GM13977 (cell line): ENCODE measurements around the gene MIER2.

Experiments
- DNase-seq: peaks from one replicate; pipeline ENCODE4 v3.0.0; 2012; ENCODE audit warnings: low spot score
- CTCF ChIP-seq: IDR thresholded peaks from 2 replicates; pipeline ENCODE4 v1.5.1; 2012; ENCODE audit warnings: mild to moderate bottlenecking, control low read depth; ENCODE audit not compliant: insufficient read depth; ENCODE audit errors: extremely low read depth, missing control alignments
- in situ Hi-C: fragments of 300-500 bp; cut with MboI; formaldehyde crosslinking; loops from one replicate; pipeline ENCODE4 v1.12.0; 2022; ENCODE audit warnings: low sequenced_read_pairs, low pct_unique_long_range_greater_than_20kb, mixed read lengths, inconsistent platforms; ENCODE audit not compliant: unreplicated experiment

Gene MIER2

DNA sequence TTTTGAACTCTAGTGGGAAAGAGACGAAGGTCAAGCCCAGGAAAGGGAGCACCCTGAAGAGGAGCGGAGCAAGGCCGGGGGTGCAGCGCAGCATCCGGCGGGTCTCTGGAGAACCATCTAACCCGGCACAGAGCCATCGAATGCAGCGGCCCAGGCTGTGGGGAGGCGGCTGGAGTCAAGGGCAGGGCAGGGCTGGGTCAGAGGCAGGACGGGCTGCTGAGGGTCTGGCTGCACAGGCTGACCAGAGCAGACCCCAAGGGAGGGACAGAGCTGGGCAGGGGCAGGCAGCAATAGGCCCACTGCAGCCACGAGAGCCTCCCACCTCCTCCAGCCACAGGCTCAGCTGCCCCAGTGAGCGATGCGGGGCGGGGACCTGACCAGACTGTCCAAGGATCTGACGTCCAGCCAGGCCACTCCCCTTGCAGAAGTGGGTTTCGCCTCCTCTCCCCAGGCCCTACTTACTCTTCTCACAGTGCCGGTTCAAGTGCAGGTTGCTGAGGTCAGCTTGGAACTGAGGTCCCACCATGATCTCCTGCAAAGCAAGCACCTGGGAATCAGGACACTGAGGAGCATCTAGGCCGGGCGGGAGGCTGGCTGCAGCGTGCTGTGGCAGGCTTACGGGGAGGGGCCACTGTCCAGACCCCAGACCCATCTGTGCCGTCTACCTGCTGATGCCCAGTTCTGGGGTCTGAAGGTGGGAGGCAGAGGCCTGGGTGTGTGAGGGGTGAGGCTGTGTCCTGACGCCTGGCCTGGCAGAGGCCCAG is 19.2 kb downstream of the MIER2 start:
- in situ Hi-C loops: no loop called here
- no peak for TF ChIP-seq CTCF
- no peak for DNase-seq

DNA sequence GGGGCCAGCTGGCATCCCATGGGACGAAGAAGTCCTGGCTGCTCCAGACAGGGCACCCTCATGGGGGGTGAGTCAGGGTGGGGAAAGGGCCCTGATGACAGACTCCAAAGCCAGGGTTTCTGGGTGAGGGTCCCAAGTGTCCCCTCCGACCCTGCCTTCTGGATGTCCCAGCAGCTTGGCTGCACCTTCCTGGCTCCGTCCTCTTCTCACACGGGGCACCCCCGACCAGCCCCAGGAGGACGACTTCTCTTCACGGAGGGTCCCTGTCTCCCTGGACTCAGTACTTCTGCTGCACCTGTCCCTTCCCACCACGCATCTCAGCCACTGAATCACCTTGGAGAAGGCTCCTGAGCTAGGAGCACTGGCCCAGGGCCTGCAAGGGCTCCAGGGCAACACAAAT is 19.9 kb downstream of the MIER2 start:
- in situ Hi-C loops: no loop called here
- no peak for TF ChIP-seq CTCF
- DNase-seq: no peak

DNA sequence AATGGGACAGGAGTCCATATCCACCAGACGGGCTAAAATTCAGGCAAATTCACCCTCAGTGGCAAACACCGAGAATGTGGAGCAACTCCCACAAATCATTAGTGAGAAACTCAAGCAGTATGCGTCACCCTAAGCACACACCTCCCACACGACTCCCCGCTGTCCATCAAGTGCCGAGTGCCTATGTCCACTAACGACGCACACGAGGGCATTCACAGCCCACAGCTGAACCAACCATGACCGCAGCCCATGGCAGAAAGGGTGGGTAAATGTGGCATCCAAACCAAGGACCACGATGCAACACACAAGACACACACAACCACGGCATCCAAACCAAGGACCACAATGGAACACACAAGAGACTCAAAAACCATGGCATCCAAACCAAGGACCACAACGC is 22.0 kb downstream of the MIER2 start:
- in situ Hi-C loops: no loop called here
- DNase-seq: no peak
- TF ChIP-seq CTCF: no peak

GRCh38 chr19:318509-318774 is 26.2 kb downstream of the MIER2 start:
- in situ Hi-C loops: no loop called here
- TF ChIP-seq CTCF: no peak
- no peak for DNase-seq

- in situ Hi-C loops: no loop called here
- no peak for DNase-seq
- TF ChIP-seq CTCF: no peak
Observed at GRCh38 chr19:317710-318508, 26.7 kb downstream of the MIER2 start.

DNA sequence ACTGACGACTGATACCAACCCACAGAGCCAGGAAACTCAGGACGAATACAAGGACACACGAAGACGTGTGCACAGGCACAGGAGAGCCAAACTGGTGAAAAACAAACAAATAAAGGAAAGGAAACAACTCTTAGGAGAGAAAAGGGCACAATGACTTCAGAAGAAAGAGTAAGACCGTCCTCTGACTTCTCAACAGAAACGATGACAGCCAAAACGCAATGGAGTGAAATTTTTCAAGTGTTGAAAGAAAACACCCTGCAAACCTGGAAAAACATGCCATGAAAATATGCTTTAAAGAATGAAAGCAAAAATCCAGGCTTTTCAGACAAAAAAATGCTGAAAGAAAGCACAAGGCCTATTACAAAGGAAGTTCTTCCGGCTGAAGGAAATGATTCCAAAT is 28.8 kb downstream of the MIER2 start:
- in situ Hi-C loops: no loop called here
- no peak for DNase-seq

More for the DNA sequence above, 28.8 kb downstream of the MIER2 start:
- no peak for TF ChIP-seq CTCF
